ENCODE data around the gene VNN1.

VNN1 gene

GRCh38 chr6:132736239-132736638 lies 22.4 kb upstream of the VNN1 start:
- H3K4me3 ChIP-seq (ENCODE audit: low read depth, low read length), result no peak overlapping the region
- no peak for TF ChIP-seq CTCF (IDR thresholded peaks at IDR 0.05; ENCODE audit: low read depth, low read length)

- no peak overlapping the region for H3K4me3 ChIP-seq (ENCODE audit: low read depth, low read length)
- 0 out of 2 replicates have a peak, but pooled peaks have one; percentile 20 for TF ChIP-seq CTCF (IDR thresholded peaks at IDR 0.05; ENCODE audit: low read depth, low read length)
These were observed 20.9 kb upstream of the VNN1 start for GRCh38 chr6:132734694-132735236.

GRCh38 chr6:132733814-132734213 lies 20.0 kb upstream of the VNN1 start:
- TF ChIP-seq CTCF (IDR thresholded peaks at IDR 0.05; ENCODE audit: low read depth, low read length), result no peak
- no peak overlapping the region for H3K4me3 ChIP-seq (ENCODE audit: low read depth, low read length)

GRCh38 chr6:132733283-132733682 lies 19.4 kb upstream of the VNN1 start:
- TF ChIP-seq CTCF (IDR thresholded peaks at IDR 0.05; ENCODE audit: low read depth, low read length), result no peak
- H3K4me3 ChIP-seq (ENCODE audit: low read depth, low read length), result no peak overlapping the region

- no peak for TF ChIP-seq CTCF (IDR thresholded peaks at IDR 0.05; ENCODE audit: low read depth, low read length)
- no peak overlapping the region for H3K4me3 ChIP-seq (ENCODE audit: low read depth, low read length)
These were observed 17.2 kb upstream of the VNN1 start for GRCh38 chr6:132731086-132731485.

- H3K4me3 ChIP-seq (ENCODE audit: low read depth, low read length), result 0 out of 2 replicates have a peak overlapping the region, but pooled peaks have one; percentile 10
- no peak for TF ChIP-seq CTCF (IDR thresholded peaks at IDR 0.05; ENCODE audit: low read depth, low read length)
These were observed 16.7 kb upstream of the VNN1 start for GRCh38 chr6:132730560-132730959.

- TF ChIP-seq CTCF (IDR thresholded peaks at IDR 0.05; ENCODE audit: low read depth, low read length), result no peak
These were observed 14.8 kb upstream of the VNN1 start for GRCh38 chr6:132728616-132729015.

More at GRCh38 chr6:132728616-132729015, 14.8 kb upstream of the VNN1 start:
- H3K4me3 ChIP-seq (ENCODE audit: low read depth, low read length), result no peak overlapping the region

Data from WI38 (cell line).